Stimulated activated CD8-positive, alpha-beta memory T cell treated with anti-CD3 and anti-CD28 coated beads, Interleukin-4, amount 100 ng/mL, for 1 hour (primary cell): Measurements from ENCODE around the gene XG.

ENCODE experiments used
- DNase-seq, 2 donors: peaks; one replicate each; pipeline ENCODE4 v3.0.0-alpha.2; 2020; ENCODE audit warnings: low read depth in 2 of 2, low spot score in 1 of 2

XG gene

GRCh38 chrX:2819345-2820135 lies 67.7 kb downstream of the XG start:
- no peak for DNase-seq

DNA sequence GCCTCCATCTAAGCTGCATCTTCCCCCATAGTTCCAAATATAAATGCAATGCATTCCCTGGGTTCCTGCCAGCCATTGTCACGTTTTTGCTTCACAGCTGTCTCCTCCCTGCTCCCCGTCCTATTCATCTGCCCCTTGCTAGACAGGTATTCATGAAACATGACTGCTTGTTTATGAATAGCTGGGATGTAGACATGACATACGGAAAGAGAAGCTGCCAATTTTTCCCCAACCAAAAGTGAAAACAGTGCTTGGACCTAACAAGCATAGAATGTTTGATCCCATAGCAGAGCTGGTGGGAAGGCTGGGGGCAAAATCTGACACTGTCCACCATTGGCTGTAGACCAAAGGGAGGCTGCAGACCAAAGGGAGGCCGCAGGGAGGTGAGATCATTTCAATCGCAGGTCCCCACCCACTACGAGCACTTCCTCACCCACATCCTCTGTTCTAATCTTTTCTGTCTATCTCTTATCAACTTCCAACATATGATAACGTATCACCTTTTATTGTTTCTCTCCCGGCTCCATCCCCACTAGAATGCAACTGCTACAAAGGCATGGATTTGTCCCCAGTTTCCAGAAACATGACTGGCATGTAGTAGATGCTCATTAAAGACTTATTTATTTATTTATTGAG lies 68.4 kb downstream of the XG start:
- no peak for DNase-seq

- DNase-seq = no peak
These were observed 72.1 kb downstream of the XG start for GRCh38 chrX:2823795-2824386.

- DNase-seq = no peak
These were observed 73.0 kb downstream of the XG start for GRCh38 chrX:2824886-2825285.

DNA sequence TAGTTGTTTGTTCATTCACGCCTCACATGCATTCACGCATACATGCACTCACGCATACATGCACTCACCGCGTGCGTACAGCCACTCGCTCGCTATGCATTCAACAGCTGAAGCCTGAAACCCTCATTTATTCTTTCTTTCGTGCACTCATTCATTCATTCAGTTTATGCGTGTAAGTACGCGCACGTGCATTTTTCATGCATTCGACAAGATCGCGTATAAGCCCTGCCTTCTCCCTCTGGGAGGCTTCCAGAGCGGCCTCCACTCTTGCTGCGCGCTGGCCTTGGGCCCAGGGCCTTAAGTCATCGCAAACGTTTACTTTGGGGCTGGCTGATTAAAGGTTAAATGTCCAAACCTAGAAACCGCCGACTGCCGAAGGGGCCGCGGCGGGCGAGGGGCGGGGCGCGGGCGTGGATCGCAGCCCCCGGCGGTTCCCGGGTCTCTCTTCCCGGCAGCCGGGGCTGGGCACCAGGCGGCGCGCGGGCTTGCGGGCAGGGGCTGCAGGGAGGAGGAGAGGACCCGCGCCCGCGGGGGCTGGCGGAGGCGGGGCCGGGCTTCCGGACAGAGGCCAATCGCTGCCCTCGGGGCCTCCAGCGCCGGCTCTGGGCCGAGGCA lies 76.6 kb downstream of the XG start, which contains the start of gene GYG2:
Gene GYG2 (plus strand): TSS at position 587 of the 615 bp plus-strand sequence. CDS start 1,259 bp downstream, outside the sequence.
- DNase-seq = no peak

GRCh38 chrX:2828959-2829411 lies 77.1 kb downstream of the XG start:
- no peak for DNase-seq

- no peak for DNase-seq
These were observed 77.8 kb downstream of the XG start for GRCh38 chrX:2829469-2830246.

DNA sequence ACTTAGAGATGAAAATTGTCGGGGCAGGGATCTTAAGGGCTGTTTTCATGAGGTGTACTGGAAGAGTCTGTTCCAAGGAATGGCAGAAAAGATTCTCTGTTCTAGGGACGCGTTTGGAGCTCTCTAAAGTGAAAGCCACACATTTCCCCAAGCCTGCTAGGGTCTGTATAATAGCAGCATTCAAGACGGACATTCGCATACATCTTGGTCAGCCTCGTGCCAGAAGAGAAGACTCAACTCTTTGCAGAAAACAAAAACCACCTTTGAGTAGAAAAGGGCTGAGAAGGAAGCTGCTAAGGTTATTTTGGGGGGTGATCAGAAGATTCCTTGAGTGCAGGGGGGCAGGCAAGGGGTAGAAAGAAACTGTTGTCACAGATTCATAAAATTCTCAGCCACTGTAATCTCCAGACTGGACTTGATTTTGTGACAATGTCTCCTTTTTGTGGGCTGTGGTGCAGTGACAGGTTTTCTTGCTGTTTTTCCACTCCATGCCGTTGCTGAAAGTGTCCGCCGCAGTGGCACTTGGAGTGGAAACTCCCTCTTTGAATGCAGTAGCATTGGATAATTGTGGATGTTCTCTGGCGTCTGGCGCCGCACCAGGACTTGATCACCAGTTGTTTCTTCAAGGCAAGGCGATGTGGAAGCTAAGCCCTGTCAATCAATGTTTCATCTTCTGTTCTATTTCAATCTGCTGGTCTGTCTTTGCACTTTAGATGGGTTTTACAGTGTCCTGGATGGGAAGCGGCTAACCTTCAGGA lies 79.8 kb downstream of the XG start:
- DNase-seq = no peak

DNA sequence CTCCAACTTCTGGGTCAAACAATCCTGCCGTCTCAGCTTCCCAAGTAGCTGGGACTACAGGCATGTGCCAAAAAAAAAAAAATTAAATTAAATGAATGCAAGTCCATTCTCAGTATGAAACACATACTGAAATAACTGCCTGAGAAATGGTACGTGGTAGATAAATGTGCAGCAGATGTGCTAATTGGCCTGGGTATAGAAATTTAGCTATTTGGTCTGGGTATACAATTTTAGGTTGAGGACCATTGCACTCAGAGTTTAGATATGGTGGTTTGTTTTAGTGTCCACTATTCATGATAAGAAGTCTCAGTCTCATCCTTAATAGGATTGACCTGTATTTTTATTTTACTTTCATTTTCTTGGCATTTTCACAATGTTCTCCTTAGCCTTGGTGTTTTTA lies 86.1 kb downstream of the XG start:
- DNase-seq = no peak

- no peak for DNase-seq
These were observed 89.1 kb downstream of the XG start for GRCh38 chrX:2840961-2841360.

GRCh38 chrX:2841537-2841936 lies 89.7 kb downstream of the XG start:
- DNase-seq = no peak

DNA sequence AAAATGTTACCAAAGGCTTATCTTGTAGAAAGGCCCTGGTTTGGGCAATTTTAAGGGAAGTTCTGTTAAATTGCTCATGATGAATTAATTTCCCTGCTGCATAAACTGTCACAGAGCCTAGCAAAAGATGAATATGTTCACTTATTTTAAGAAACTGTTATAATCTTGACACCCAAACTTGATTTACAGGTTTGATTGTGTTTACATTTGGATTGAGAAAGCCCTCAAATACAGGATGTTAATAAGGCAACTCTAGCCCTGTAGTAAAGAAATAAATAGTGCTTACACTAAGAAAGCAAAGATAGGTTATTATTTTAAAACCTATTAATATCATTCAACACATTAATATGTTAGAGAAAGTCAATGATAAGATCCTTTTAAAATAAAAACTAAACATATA lies 95.2 kb downstream of the XG start:
- no peak for DNase-seq

DNA sequence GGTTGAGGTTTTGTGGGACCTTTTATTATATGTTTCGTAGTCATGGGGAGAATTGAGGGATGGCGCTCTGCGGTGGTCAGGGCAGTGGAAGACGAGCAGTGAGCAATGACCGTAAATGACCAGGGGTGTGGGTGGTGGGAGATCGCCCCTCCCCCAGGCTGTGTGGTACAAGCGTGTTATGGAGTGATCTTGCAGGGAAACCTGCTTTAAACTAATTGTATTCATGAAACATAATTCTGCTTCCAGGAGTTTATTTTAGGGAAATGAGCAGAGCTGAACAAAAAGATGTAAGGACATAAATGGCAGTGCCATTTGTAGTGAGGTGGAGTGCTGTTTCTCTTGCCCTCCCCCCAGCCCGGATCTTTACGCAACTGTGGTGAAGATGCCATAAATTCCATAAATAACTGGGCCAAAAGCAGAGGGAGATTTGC lies 97.0 kb downstream of the XG start:
- DNase-seq = no peak

DNA sequence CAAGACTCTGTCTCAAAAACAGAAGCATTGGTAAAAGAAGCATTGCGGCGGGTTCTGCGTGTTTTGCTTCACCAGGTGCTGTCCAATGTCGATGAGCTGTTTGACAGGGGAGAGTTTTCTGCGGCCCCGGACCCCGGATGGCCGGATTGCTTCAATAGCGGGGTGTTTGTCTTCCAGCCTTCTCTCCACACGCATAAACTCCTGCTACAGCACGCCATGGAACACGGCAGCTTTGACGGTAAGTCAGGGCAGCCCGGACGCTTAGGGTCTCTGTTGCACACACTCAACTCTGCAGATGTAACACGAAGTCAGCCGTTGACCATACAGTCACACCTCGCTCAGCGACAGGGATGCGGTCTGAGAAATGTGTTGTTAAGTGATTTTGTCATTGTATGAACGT lies 103.1 kb downstream of the XG start:
- DNase-seq = no peak

GRCh38 chrX:2855761-2856160 lies 103.9 kb downstream of the XG start:
- no peak for DNase-seq

GRCh38 chrX:2857566-2857965 lies 105.7 kb downstream of the XG start:
- no peak for DNase-seq

DNA sequence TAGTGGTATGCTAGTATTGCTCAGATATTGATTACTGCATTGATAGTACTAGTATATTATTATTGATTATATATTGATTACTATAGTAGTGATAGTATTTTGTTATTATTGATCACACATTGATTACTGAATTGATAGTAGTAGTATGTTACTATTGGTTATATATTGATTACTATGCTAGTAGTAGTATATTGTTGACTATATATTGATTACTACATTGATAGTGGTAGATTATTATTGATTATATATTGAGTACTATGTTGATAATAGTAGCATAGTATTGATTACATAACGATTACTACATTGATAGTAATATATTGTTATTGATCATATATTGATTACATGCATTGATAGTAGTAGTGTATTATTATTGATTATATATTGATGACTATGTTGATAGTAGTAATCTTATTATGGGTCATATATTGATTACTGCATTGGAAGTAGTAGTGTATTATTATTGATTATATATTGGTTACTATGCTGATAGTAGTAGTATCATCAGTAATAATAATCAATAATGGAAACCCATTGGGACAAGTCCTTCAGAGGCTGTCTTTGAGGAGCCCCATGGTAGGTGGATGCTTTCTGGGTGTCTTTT lies 107.5 kb downstream of the XG start:
- DNase-seq = no peak

- no peak for DNase-seq
These were observed 110.6 kb downstream of the XG start for GRCh38 chrX:2862404-2862803.

- no peak for DNase-seq
These were observed 111.8 kb downstream of the XG start for GRCh38 chrX:2863646-2864045.
